Measurements from ENCODE around the gene CNTN2.

DNA sequence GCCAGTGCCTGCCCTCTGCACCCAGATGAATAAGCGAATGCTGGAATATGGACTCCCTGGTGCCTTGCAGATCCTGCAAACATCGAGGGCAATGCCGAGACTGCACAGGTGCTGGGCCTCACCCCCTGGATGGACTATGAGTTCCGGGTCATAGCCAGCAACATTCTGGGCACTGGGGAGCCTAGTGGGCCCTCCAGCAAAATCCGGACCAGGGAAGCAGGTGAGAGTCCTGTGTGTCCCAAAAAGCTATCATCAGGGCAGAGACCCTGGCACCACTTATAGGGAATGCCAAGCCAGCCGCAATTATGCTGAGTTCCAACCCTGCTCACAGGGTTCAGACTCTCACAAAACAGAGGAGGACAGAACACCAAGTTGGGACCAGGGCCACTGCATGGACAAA lies 24.0 kb downstream of the CNTN2 start:
- no peak for TF ChIP-seq EZH2phosphoT487 (IDR thresholded peaks at IDR 0.05; ENCODE audit: low read depth, severe bottlenecking, unreplicated experiment)
- TF ChIP-seq, protein P1, sequence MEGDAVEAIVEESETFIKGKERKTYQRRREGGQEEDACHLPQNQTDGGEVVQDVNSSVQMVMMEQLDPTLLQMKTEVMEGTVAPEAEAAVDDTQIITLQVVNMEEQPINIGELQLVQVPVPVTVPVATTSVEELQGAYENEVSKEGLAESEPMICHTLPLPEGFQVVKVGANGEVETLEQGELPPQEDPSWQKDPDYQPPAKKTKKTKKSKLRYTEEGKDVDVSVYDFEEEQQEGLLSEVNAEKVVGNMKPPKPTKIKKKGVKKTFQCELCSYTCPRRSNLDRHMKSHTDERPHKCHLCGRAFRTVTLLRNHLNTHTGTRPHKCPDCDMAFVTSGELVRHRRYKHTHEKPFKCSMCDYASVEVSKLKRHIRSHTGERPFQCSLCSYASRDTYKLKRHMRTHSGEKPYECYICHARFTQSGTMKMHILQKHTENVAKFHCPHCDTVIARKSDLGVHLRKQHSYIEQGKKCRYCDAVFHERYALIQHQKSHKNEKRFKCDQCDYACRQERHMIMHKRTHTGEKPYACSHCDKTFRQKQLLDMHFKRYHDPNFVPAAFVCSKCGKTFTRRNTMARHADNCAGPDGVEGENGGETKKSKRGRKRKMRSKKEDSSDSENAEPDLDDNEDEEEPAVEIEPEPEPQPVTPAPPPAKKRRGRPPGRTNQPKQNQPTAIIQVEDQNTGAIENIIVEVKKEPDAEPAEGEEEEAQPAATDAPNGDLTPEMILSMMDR (IDR thresholded peaks at IDR 0.05; ENCODE audit: poor library complexity) = no peak
- TF ChIP-seq EZH2 (IDR thresholded peaks at IDR 0.05; ENCODE audit: borderline replicate concordance) = no peak
